Umbilical cord (tissue), 2 donors: ENCODE data around the gene PPME1. TPM values are rescaled to one million over a fixed set of nuclear protein-coding genes. Genes with fewer than 3 reads are reported as not detected.
"Not testable (repeated sequence)": the region's sequence is repeated elsewhere in the genome, so short reads cannot be mapped to it uniquely, and the experiment has no call there.

Source experiments
- DNase-seq: peaks from one replicate; pipeline ENCODE4 v3.0.0-alpha.2; 2015; ENCODE audit warnings: low spot score
- total RNA-seq: library from RNA; depleted of rRNA; stranded (reverse); fragments of >200 nt; gene quantifications from one replicate; pipeline ENCODE4 v1.2.3, GENCODE V29; 2014; ENCODE audit warnings: low replicate concordance; ENCODE audit not compliant: insufficient read depth

The PPME1 gene, protein sequence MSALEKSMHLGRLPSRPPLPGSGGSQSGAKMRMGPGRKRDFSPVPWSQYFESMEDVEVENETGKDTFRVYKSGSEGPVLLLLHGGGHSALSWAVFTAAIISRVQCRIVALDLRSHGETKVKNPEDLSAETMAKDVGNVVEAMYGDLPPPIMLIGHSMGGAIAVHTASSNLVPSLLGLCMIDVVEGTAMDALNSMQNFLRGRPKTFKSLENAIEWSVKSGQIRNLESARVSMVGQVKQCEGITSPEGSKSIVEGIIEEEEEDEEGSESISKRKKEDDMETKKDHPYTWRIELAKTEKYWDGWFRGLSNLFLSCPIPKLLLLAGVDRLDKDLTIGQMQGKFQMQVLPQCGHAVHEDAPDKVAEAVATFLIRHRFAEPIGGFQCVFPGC
- 62.6 TPM for total RNA-seq

- peak; percentile 100 for DNase-seq
Measured at GRCh38 chr11:74170694-74171629, at the start of gene PPME1, which contains the start of gene C2CD3. Gene PPME1, plus strand, starts transcription at chr11:74171289. Its CDS starts 133 bp downstream, at chr11:74171422. Gene C2CD3, minus strand, starts transcription at chr11:74171002. Its CDS starts 210 bp downstream, at chr11:74170792.

GRCh38 chr11:74121804-74122203 lies 49.3 kb upstream of the PPME1 start:
- no peak for DNase-seq

- no peak for DNase-seq
Measured at GRCh38 chr11:74123008-74123448, 48.1 kb upstream of the PPME1 start.

DNA sequence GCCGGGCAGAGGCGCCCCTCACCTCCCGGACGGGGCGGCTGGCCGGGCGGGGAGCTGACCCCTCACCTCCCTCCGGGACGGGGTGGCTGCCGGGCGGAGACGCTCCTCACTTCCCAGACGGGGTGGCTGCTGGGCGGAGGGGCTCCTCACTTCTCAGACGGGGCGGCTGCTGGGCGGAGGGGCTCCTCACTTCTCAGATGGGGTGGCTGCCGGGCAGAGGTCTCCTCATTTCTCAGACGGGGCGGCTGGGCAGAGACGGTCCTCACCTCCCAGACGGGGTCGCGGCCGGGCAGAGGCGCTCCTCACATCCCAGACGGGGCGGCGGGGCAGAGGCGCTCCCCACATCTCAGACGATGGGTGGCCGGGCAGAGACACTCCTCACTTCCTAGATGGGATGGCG lies 42.0 kb upstream of the PPME1 start:
- not testable (repeated sequence) for DNase-seq

- no peak for DNase-seq
Measured at GRCh38 chr11:74132833-74133232, 38.3 kb upstream of the PPME1 start.

DNA sequence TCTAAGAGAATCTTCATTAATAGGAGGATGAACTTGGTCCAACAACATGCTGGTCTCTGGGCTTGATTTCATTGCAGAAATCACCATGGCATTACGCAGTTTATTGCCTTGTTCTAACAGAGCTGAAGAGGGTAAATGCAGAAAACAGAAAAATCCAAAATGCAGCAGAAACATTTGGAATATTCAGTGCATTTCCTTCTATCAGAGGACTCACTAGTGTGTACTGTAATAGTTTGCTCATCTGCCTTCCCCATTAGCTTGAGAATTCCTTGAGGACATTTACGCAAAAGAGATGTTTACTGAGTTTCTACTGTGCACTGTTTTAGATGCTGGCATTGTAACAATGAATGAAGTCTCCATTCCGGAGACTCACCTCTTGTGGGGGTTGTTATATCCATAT lies 37.7 kb upstream of the PPME1 start:
- DNase-seq, result no peak

GRCh38 chr11:74134661-74135060 lies 36.4 kb upstream of the PPME1 start:
- no peak for DNase-seq

DNA sequence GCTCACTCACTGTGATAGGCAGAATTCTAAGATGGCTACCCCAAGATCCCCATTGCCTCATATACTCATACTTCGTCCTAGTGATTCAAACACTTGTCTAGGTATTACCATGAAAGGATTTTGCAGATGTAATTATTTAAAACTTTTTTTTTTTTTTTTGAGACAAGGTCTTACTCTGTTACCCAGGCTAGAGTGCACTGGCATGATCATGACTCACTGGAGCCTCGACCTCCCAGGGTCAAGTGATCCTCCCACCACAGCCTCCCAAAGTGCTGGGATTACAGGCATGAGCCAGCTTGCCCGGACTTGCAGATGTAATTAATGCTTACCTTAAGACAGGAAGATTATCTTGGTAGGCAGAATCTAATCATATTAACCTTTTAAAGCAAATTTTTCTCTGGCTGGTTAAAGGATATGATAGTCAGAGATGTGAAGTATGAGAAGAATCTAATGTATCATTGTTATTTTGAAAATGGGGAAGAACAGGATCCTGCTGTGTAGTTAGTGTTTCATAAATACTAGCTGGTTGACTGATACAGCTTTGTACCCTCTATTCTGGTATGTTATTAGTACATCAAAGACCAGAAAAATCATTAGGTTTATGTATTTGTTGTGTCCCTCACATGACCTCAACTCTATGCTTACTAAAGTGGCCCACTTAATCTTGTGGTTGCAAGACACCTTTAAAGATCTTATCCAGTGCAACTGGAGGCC lies 35.8 kb upstream of the PPME1 start:
- peak; percentile 10 for DNase-seq

GRCh38 chr11:74138021-74138420 lies 33.1 kb upstream of the PPME1 start:
- no peak for DNase-seq

GRCh38 chr11:74138572-74138971 lies 32.5 kb upstream of the PPME1 start:
- peak; percentile 90 for DNase-seq

DNA sequence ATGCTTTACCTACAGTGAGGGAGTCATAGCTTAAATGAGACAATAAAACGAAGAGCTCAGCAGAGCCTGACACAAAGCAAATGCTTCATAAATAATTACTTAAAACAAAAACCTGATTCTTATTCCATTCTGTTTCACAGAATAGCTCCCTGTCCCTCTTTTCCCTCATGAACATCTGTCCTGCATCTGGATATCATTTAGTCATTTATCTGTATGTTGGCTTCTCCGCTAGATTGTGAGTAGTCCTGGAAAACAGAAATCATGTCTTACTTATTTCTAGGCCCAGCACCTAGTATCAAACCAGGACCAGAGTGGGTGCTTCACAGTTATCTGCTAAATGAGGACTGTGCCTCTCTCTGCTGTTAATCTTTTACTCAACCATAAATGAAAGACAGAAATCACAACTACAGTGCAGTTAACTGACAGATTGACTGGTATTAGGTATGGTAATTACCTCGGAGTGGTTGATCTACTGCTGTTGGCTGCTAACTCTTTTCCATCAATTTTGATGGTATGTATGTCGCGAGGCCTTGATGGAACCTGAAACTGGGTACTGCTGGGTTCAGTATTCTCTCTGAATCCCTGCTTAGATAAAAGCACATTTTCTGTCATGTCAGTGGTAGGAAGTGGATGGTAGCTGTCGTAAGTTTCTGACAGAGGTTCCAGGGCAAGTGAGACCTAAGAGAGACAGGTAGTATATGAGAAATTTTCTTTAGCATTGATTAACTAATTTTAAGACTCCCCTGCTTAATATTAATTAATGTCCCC lies 31.8 kb upstream of the PPME1 start:
- peak; percentile 11 for DNase-seq

GRCh38 chr11:74139919-74140431 lies 31.1 kb upstream of the PPME1 start:
- not testable (repeated sequence) for DNase-seq

DNA sequence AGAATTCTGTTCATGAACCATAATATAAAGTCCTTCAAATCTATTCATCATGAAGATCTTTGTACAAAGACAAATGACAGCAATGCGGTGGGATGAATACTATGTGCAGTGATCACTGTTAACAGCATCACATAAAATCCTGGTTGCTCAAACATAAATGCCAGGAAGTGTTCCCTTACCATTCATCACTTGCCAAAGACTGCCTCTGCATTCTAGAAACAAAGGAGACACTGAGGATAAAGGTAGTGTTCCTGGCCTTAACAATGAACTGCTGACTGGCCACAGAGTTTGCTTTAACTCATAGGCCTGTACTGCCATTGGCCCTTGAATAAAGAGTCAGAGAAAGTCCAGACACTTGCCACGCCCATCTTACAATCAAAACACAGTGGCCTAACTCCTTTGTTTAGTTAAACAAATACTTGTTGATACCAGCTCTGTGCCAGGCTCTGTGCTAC lies 29.8 kb upstream of the PPME1 start:
- DNase-seq, result no peak

- no peak for DNase-seq
Measured at GRCh38 chr11:74141908-74142307, 29.2 kb upstream of the PPME1 start.

DNA sequence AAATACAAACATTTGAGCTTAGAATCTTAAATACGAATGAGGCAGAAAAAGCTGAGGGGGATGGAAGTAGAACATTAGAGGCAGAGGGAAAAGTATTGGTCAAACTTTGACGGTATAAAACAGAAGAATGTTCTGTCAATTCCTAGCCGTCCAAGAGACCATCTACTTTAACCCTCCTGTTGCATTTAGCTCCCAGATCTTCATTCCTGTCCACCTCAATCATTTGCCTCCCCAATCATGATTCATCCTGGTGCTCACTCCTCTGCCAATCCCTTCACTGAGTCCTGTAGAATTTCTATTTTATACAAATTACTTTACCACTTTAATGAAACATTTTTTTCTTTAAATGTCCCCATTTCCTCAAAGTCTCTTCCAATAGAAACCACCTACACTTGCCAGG lies 28.5 kb upstream of the PPME1 start:
- no peak for DNase-seq

GRCh38 chr11:74144592-74144991 lies 26.5 kb upstream of the PPME1 start:
- no peak for DNase-seq

DNA sequence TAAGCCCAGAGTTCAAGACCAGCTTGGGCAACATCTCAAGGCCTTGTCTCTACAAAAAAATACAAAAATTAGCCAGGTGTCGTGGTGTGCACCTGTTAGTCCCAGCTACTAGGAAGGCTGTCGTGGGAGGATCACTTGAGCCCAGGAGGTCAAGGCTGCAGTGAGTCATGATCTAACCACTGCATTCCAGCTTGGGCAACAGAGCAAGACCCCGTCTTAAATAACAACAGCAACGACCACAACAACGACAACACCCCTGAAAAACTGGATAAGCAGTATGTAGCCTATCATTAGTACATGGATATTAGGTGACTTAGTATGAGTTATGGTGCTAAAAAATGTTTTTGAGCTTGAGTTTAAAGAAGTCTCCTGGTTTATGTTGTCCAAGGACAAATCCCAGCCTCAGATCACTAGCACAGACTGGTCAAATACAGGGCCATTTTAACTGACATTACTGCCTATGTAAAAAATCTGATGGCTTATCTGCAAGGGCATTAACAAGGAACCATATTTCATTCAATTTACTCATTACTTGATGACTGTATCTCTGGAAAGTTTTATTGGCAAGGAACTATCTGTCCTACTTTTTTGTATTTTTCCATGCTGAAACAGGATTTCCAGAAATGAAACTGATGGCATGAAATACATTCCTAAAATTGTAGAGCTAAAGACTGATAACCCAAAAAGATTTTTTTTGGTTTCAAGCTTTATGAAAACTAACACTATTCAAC lies 23.7 kb upstream of the PPME1 start:
- DNase-seq, result peak; percentile 38

- DNase-seq, result no peak
Measured at GRCh38 chr11:74153224-74153623, 17.9 kb upstream of the PPME1 start.

- DNase-seq, result no peak
Measured at GRCh38 chr11:74154620-74155281, 16.3 kb upstream of the PPME1 start.
